SU-DHL-6 (cell line): ENCODE measurements around the gene HIVEP3.

Experiments used
- H2AFZ ChIP-seq: fragments of 200-600 bp; sonication (generic); 2 replicates; pipeline ENCODE4 v1.6.1; 2014; ENCODE audit warnings: low read depth, mild to moderate bottlenecking, moderate library complexity, mixed read lengths, antibody characterized with exemption, low read length; ENCODE audit not compliant: severe bottlenecking
- H3F3A ChIP-seq: fragments of 200-600 bp; shearing (Covaris generic); 2 replicates; pipeline ENCODE4 v1.6.0; 2016; ENCODE audit warnings: antibody characterized with exemption, mild to moderate bottlenecking; ENCODE audit not compliant: insufficient read depth
- H3K27ac ChIP-seq: fragments of 200-600 bp; sonication (generic); 2 replicates; pipeline ENCODE4 v1.5.1; 2016; ENCODE audit warnings: low read depth, mild to moderate bottlenecking, low read length, moderate library complexity, mixed read lengths
- H3K27me3 ChIP-seq: fragments of 200-600 bp; sonication (generic), shearing (Covaris generic); 2 replicates; pipeline ENCODE4 v1.6.0; 2014; ENCODE audit warnings: mild to moderate bottlenecking, low read length
- H3K36me3 ChIP-seq: fragments of 200-600 bp; sonication (generic); 2 replicates; pipeline ENCODE4 v1.6.1; 2014; ENCODE audit warnings: mild to moderate bottlenecking, low read length, mixed read lengths
- H3K4me2 ChIP-seq: fragments of 300-600, 200-600 bp; shearing (Covaris generic), sonication (generic); 2 replicates; pipeline ENCODE4 v1.6.0; 2014; ENCODE audit warnings: low read length, low read depth, mild to moderate bottlenecking; ENCODE audit not compliant: poor library complexity, severe bottlenecking
- H3K4me3 ChIP-seq: fragments of 200-600 bp; sonication (generic); 2 replicates; pipeline ENCODE4 v1.5.1; 2014; ENCODE audit warnings: antibody characterized with exemption, low read length, mild to moderate bottlenecking, mixed read lengths; ENCODE audit not compliant: insufficient read depth, poor library complexity, severe bottlenecking
- H3K79me2 ChIP-seq: fragments of 200-600 bp; sonication (generic); 2 replicates; pipeline ENCODE4 v1.6.1; 2014; ENCODE audit warnings: mild to moderate bottlenecking, low read length, moderate library complexity; ENCODE audit not compliant: insufficient read depth
- H3K9ac ChIP-seq: fragments of 200-600 bp; sonication (generic); 2 replicates; pipeline ENCODE4 v1.7.0; 2014; ENCODE audit warnings: mild to moderate bottlenecking, low read length
- H3K9me2 ChIP-seq: fragments of 200-600 bp; sonication (generic); replicated peaks from 2 replicates; pipeline ENCODE4 v1.6.1; 2014; ENCODE audit warnings: low read length; ENCODE audit not compliant: insufficient read depth
- H3K9me3 ChIP-seq: fragments of 200-600 bp; sonication (generic); 2 replicates; pipeline ENCODE4 v1.6.1; 2014; ENCODE audit warnings: low read length, mixed read lengths; ENCODE audit not compliant: insufficient read depth
- H4K20me1 ChIP-seq: fragments of 200-600 bp; sonication (generic); 2 replicates; pipeline ENCODE4 v1.6.1; 2014; ENCODE audit warnings: low read depth, mild to moderate bottlenecking, antibody characterized with exemption, low read length, moderate library complexity, mixed read lengths
- EZH2phosphoT487 ChIP-seq: fragments of 200-600 bp; sonication (generic), shearing (Covaris generic); conservative IDR thresholded peaks from 2 replicates; pipeline ENCODE4 v1.6.1; 2018; ENCODE audit warnings: mild to moderate bottlenecking, antibody characterized with exemption, low read length, moderate library complexity, mixed read lengths
- TF ChIP-seq, protein P1 (sequence below): fragments of 200-600 bp; sonication (generic); IDR thresholded peaks from one replicate; pipeline ENCODE4 v1.5.1; 2017; ENCODE audit warnings: antibody characterized with exemption, mild to moderate bottlenecking, low read length, moderate library complexity; ENCODE audit not compliant: insufficient read depth, poor library complexity, severe bottlenecking

HIVEP3 gene

DNA sequence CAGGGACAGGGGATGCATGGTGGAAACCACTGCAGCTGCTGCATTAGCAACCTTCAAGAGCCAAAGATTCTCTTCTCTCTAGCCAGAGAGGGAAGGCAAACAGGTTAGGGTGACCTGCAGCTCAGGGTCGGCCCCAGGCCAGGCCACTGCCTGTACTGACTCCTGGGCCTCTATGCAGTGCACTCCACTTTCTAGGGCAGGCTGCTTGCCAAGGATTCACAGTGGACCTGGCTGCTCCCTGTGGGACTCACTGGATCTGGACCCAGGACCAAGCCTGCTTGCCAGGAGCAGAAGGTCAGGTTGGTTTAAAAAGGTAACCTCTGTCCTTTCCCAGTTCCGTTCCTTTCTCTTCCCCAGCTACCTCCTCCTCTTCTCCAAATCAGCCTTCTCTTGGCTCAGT lies 52.4 kb downstream of the HIVEP3 start:
- H2AFZ ChIP-seq: no peak overlapping the region
- H3K9ac ChIP-seq: no peak overlapping the region
- H3K9me3 ChIP-seq: no peaks in the 10 kb centered on the region
- no peak overlapping the region for H3K27ac ChIP-seq
- no peaks in the 10 kb centered on the region for H3K79me2 ChIP-seq
- H3F3A ChIP-seq: no peaks in the 10 kb centered on the region
- H3K9me2 ChIP-seq: no peaks in the 10 kb centered on the region
- H3K36me3 ChIP-seq: no peaks in the 10 kb centered on the region
- H3K4me3 ChIP-seq: no peak overlapping the region
- no peaks in the 10 kb centered on the region for H3K27me3 ChIP-seq
- no peak overlapping the region for H3K4me2 ChIP-seq
- H4K20me1 ChIP-seq: no peaks in the 10 kb centered on the region
- TF ChIP-seq EZH2phosphoT487: no peak
- TF ChIP-seq, protein P1, sequence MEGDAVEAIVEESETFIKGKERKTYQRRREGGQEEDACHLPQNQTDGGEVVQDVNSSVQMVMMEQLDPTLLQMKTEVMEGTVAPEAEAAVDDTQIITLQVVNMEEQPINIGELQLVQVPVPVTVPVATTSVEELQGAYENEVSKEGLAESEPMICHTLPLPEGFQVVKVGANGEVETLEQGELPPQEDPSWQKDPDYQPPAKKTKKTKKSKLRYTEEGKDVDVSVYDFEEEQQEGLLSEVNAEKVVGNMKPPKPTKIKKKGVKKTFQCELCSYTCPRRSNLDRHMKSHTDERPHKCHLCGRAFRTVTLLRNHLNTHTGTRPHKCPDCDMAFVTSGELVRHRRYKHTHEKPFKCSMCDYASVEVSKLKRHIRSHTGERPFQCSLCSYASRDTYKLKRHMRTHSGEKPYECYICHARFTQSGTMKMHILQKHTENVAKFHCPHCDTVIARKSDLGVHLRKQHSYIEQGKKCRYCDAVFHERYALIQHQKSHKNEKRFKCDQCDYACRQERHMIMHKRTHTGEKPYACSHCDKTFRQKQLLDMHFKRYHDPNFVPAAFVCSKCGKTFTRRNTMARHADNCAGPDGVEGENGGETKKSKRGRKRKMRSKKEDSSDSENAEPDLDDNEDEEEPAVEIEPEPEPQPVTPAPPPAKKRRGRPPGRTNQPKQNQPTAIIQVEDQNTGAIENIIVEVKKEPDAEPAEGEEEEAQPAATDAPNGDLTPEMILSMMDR: no peak

DNA sequence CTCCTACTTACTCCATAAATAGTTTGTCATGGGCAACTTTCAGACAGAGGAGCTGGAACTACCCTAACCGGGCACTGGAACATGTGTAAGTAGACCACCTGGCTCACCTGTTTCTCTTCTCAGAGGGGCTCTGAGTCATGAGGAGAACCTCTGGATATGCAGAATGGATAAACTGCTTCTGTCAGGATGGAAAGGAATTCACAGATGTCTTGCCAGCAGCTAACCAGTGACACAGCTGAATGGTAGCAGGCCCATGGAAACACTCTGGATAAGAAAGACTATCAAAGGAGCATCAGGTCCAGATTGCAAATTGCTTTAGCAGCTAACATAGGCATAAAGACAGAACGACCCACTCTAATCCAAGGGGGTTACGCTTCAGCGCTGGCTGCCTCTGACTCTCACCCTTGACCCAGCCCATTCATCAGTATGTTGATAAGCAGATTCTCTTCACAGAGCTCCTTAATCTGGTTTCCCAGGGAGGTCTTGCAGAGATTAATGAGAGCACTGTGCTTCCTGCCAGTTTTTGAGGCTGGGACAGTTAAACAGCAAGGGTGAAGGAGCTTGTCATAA lies 54.2 kb downstream of the HIVEP3 start:
- H4K20me1 ChIP-seq: no peaks in the 10 kb centered on the region
- H2AFZ ChIP-seq: no peak overlapping the region
- H3F3A ChIP-seq: no peaks in the 10 kb centered on the region
- no peaks in the 10 kb centered on the region for H3K36me3 ChIP-seq
- H3K4me2 ChIP-seq: no peak overlapping the region
- H3K27ac ChIP-seq: no peak overlapping the region
- H3K9me2 ChIP-seq: no peaks in the 10 kb centered on the region
- H3K79me2 ChIP-seq: no peaks in the 10 kb centered on the region
- no peaks in the 10 kb centered on the region for H3K9me3 ChIP-seq
- no peak for TF ChIP-seq EZH2phosphoT487
- TF ChIP-seq, protein P1: no peak
- no peak overlapping the region for H3K9ac ChIP-seq
- no peak overlapping the region for H3K4me3 ChIP-seq
- no peaks in the 10 kb centered on the region for H3K27me3 ChIP-seq

DNA sequence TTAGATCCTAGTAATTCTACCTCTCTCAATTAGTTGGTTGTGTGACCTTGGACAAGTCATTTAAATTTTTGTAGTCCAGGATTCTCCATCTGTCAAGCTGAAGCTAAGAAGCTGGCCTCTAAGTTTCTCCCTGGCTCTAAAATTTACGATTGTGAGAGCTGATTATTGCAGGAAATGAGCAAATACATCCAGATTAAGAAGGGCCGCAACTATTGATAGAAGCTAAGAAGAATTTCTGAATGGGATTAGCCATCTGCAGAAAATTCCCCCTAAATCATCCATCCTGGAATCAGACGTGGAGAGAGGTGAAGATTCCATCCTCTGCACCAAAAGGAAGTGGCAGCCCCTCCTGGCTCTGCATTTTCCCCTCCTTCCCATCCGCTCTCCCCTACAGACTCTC lies 55.0 kb downstream of the HIVEP3 start:
- H3K9me3 ChIP-seq: no peaks in the 10 kb centered on the region
- no peaks in the 10 kb centered on the region for H3K36me3 ChIP-seq
- no peak overlapping the region for H3K9ac ChIP-seq
- H3K4me3 ChIP-seq: no peak overlapping the region
- no peak overlapping the region for H2AFZ ChIP-seq
- H4K20me1 ChIP-seq: no peaks in the 10 kb centered on the region
- no peaks in the 10 kb centered on the region for H3F3A ChIP-seq
- no peaks in the 10 kb centered on the region for H3K9me2 ChIP-seq
- H3K27ac ChIP-seq: no peak overlapping the region
- TF ChIP-seq, protein P1: no peak
- no peak for TF ChIP-seq EZH2phosphoT487
- H3K27me3 ChIP-seq: no peaks in the 10 kb centered on the region
- no peak overlapping the region for H3K4me2 ChIP-seq
- H3K79me2 ChIP-seq: no peaks in the 10 kb centered on the region
